Measurements from ENCODE around the gene RYR1.
"Not testable (repeated sequence)": the region's sequence is repeated elsewhere in the genome, so short reads cannot be mapped to it uniquely, and the experiment has no call there.

Gene RYR1

DNA sequence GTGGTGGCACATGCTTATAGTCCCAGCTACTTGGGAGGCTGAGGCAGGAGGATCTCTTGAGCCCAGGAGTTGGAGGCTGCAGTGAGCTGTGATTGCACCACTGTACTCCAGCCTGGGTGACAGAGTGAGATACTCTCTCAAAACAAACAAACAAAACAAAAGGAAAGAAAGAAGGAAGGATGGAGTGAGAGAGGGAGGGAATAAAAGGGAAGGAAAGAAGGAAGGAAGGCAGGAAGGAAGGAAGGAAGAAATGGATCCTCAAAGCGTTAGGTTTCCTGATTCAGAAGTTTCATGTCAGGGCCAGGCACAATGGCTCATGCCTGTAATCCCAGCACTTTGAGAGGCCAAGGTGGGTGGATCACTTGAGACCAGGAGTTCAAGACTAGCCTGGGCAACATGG is 84.5 kb downstream of the RYR1 start:
- not testable (repeated sequence) for DNase-seq

DNA sequence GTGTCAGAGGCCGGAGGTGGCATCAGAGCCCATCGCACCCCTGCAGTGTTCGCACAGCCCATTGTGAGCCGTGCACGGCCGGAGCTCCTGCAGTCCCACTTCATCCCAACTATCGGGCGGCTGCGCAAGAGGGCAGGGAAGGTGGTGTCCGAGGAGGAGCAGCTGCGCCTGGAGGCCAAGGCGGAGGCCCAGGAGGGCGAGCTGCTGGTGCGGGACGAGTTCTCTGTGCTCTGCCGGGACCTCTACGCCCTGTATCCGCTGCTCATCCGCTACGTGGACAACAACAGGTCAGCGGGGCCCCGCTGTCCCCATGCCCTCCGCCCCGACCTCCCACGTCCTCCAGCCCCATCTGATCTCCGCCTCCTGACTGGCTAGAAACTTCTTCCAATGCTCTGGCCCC is 85.7 kb downstream of the RYR1 start:
- DNase-seq, result no peak

DNA sequence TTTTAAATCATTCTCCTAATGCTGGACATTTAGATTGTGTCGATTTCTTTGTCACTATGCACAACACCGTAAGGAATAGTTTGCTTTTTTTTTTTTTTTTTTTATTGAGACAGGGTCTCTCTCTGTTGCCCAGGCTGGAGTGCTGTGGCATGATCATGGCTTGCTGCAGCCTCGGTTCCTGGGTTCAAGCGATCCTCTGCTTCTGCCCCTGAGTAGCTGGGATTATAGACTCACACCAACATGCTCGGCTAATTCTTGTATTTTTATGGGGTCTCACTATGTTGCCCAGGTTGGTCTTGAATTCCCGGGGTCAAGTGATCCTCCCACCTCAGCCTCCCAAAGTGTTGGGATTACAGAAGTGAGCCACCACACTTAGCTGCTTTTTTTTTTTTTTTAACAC is 86.5 kb downstream of the RYR1 start:
- no peak for DNase-seq

DNA sequence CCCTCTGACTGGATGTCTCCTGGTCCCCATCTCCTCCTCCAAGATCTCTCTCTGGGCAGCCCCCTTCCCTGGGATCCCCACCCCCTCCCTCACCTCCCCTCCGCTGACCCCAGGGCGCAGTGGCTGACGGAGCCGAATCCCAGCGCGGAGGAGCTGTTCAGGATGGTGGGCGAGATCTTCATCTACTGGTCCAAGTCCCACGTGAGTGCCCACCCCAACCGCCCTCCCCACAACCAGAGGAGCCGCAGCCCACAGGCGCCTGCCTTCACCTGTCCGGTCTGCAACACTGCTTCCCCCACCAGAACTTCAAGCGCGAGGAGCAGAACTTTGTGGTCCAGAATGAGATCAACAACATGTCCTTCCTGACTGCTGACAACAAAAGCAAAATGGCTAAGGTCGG is 89.4 kb downstream of the RYR1 start:
- DNase-seq, result no peak

DNA sequence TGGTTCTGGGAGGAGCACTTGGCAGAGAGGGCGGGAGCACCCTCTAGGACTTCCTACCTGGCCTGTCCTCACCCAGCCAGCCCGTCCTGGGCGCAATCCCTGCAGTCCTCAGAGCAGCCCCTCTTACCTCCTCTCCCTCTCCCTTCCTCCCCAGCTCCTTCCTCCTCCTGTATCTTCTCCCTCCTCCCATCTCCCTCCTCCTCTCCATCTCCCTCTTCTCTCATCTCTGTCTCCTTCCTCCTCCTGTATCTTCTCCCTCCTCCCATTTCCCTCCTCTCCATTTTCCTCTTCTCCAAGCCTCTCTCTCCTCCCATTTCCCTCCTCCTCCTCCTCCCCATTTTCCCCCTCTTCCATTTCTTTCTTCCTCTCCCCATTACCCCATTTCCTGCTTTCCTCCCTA is 89.8 kb downstream of the RYR1 start:
- DNase-seq, result no peak

DNA sequence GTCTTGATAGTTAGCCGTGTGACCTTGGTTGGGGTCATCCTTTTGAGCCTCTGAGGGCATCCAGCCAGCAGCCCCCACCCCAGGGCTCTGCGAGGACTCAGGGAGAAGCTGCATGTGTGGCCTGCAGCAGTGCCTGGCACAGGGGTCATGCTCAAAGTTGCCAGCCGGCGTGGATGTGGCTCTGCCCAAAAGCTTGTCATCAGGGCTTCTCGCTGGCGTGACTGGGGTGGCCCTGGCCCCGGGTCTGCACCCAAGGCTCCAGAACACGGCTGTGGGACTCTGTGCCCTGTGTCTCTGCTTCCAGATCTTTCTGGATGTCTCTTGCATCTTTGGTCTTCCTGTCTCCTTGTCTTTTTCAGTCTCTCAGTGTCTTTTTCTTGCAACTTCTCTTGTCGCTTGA is 90.9 kb downstream of the RYR1 start:
- no peak for DNase-seq

DNA sequence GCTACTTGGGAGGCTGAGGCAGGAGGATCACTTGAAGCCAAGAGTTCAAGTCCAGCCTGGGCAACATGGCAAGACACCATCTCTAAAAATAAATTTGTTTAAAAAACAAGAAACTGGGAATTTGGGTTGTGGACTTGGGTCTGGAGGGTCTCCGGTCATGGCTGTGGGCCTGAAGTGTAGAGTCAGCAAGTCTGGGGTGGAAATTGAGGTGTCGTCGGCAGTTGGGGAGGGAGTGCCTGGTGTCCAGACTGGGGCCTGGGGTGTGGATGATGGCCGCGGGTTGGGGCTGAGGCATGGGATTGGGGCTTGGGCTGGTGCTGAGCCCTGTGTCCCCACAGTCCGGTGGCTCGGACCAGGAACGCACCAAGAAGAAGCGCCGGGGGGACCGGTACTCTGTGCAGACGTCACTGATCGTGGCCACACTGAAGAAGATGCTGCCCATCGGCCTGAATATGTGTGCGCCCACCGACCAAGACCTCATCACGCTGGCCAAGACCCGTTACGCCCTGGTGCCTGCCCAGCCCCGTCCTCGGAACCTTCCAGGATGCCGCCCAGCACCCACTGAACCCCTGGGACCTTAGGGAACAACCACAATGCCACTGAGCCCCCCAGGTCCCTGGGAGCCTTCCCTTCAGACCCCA is 91.6 kb downstream of the RYR1 start:
- DNase-seq, result no peak

DNA sequence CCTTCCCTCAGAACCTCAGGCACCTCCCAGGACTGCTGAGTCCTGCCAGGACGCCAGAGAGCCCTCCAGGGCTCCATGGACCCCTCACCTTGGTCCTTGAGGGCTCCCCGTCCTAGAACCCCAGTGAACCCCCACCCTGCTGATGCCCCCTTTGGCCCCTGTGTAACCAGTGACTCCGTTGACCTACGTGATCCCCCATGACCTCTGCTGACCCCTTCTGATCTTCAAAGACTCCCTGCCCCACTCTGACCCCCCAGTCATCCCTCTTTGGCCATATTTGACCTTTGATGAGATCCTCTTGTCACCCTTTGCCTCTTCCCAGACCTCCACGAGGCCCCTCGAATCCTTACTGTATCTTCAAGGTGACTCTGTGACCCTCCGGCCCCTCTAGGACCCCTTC is 92.9 kb downstream of the RYR1 start:
- no peak for DNase-seq

DNA sequence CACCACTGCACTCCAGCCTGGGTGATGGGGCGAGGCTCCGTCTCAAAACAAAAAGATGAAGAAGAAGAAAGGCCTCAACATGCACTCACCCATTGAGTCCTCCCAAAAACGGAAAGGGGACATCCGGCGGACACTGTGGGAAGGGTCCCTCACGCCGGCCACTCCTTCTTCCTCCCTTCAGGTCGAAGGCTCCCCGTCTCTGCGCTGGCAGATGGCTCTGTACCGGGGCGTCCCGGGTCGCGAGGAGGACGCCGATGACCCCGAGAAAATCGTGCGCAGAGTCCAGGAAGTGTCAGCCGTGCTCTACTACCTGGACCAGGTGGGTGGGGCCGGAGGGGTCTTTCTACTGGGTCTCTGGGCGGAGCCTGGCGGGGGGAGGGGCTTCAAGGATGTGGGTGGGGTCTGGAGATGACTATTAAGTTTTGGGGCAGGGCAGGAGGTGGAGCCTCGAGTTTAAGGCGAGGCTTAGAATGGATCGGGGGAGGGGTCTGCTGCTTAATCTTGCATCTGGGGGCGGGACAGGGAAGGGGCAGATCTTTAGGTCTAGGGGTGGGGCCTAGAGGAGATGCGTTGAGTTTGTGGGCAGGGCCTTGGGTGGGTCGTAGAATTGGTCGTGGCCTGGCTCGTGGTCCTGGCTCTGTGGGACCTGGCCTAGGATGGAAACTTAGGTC is 94.1 kb downstream of the RYR1 start:
- DNase-seq, result no peak

DNA sequence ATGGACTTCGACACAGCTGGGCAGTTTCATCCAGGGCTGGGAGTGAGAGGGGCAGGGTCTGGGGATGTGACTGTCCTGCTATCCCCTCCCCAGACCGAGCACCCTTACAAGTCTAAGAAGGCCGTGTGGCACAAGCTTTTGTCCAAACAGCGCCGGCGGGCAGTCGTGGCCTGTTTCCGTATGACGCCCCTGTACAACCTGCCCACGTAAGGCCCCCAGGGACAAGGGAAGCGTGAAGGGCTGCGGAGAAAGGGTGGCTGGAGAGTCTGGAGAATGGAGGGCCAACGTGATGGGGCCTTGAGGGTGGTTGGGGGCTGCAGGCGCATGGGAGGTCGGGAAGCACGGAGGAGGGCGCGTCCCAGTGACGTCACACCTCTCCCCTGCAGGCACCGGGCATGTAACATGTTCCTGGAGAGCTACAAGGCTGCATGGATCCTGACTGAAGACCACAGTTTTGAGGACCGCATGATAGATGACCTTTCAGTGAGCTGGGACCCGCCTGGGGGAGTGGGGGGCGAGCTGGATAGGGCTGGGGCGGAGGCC is 94.8 kb downstream of the RYR1 start:
- DNase-seq, result no peak

DNA sequence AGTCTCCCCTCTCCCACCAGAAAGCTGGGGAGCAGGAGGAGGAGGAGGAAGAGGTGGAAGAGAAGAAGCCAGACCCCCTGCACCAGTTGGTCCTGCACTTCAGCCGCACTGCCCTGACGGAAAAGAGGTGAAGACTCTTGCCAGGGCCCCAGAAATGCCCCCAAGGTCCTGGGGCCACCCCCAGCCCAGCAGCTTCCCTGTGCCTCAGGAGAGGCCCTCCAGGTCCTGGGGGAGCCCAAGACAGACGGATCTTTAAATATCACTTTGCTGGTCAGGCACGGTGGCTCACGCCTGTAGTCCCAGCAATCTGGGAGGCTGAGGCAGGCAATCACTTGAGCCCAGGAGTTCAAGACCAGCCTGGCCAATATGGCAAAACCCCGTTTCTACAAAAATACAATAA is 95.4 kb downstream of the RYR1 start:
- DNase-seq, result no peak

DNA sequence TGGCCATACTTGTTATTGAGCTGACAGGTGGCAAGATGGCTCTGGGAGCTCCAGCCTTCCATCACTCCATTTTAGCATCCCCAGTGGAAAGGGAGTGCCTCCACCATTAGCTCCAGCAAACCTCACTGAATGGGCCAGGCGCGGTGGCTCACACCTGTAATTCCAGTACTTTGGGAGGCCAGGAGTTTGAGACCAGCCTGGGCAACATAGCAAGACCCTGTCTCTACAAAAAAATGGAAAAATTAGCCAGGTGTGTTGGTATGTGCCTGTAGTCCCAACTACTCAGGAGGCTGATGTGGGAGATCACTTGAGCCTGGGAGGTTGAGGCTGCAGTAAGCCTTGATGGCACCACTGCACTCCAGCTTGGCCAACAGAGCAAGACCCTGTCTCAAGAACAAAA is 98.0 kb downstream of the RYR1 start:
- no peak for DNase-seq

DNA sequence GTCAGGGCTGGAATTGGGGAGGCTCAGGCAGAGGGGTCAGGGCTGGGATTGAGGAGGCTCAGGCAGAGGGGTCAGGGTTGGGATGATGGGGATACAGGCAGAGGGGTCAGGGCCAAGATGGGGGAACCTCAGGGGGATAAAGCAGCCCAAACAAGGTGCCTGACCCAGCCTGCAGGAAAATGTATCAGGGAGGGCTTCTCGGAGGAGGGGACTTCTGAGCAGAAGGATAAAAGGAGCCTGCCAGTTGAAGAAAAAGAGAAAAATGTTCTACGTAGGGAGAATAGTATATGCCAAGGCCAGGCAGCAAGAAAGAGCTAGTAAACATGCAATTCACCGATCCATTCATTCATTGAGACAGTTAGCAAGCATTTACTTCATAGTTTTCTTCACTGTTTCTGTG is 99.4 kb downstream of the RYR1 start:
- DNase-seq, result no peak

DNA sequence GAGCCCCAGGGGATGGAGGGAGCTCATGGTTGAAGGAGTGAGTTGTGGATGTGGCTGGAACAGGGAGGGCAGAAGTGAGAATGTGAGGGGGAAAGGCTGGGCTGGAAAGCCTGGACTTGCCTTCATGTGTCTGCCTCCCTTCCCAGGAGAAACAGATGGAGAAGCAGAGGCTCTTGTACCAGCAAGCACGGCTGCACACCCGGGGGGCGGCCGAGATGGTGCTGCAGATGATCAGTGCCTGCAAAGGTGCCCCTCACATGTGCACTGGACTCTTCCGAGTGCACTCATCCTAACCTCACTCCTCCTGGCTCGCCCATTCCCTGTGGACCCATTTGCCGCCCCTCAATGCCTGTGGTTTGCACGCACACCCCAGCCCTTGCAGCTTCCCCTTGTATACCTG is 101.1 kb downstream of the RYR1 start:
- DNase-seq, result no peak

DNA sequence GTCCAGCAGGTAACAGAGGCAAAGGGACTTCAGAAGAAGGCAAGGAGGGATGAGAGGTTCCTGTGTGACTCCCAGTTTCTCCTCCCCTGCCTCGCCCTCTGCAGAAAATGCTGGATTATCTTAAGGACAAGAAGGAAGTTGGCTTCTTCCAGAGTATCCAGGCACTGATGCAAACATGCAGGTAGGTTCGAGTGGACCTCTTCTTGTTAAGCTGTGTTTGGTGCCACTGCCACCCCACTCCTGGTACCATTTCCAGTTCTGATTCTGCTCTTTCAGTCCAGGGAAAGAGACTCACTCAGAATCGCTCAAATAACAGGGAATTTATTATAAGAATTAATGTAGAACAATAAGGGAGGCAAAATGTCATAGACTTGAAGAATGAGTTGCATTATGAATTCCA is 101.7 kb downstream of the RYR1 start:
- DNase-seq, result no peak

DNA sequence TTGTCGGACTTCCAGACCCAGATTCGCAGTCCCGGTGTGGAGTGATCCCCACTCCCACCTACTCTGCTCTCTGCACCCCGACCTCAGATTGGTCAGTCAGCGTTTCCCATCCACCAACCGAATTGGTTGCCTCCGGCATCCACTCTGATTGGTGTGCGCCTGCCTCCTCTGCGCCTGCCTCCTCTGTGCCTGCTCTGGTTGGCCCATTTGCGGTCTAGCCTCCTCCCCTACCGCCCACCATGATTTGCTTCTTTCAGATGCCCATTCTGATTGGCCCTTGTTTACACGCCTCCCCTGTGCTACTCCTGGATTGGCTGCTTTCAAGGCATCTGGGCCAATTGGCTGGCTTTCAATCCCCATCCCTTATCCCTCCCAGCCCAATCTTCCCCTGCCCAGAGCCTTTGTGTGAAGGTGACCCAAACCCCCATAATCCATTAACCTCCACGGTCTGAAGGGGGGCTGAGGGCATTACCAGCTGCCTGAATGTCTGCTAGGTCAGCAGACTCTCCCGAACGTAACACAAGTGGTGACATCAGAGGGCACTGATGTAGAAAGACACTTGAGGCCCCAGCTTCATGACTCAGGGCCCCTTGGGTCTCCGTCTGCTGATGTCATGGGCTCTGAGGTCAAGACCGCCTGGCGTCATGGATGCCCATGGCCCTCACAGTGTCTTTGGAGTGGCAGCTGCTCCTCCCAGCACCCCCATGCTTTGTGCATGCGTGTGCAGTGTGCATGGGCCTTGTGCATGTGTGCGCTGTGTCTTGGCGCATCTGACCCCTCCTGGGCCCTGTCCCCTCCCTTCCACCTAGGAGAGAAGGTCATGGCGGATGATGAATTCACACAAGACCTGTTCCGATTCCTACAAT is 103.8 kb downstream of the RYR1 start:
- no peak for DNase-seq

DNA sequence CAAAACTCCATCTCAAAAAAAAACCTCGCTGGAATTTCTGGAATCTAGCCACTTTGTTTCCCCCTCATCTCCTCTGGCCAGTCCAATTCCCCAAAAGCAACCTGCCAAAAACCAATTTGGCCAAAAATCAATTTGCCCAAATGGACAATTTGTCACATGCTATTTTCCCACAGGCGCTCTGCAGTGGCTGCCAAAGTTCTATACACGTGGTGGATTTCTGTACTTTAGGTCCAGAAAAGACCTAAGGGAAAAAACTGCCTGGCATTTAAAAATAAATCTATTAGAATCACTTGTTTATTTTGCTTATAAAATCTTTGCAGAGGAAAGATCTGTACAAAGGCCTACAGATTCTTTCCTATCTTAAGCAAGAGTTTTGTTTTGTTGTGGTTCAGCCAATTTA is 104.9 kb downstream of the RYR1 start:
- DNase-seq, result no peak

DNA sequence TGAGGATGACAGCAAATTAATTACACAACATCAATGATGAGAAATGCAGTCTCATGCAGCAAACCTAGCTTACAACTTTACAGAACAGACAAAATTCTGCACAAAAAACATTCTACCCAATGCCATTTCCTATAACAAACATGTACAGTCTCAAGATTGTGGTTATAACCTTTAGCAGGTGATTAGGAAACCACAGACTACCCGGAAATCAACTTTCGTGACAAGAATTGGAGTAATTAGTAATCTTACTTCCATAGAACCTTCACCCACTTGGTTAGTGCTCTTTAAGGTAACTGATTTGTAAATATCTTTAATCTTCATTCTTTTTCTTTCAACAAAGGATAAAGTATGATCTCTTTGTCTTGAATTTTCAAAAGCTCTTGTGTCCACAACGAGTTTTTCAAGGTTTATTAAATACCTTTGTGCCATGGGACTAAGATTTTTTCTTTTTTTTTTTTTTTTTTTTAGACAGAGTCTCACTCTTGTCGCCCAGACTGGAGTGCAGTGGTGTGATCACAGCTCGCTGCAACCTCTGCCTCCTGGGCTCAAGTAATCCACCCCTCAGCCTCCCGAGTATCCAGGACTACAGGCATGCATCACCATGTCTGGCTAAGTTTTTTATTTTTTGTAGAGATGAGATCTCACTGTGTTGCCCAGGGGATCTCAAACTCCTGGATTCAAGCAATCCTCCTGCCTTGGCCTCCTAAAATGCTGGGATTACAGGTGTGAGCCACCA is 105.5 kb downstream of the RYR1 start:
- no peak for DNase-seq

DNA sequence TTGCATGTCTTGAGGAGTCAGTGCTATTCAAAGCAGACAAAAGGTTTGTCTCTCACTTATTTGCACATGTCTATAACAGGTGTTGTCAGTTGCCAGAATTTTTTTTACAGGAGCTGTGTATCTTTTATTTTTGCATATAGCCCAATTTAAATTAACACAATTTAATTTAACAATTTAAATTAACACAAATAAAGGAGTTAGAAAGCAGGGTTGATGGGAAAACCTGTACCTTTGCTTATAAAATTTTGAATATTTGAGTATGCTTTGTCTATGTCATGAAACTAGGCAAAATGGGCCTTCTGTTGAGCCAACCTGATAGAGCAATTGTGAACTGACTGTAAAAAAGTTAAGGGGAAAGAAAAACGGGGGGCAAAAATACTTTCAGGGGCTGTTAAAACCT is 106.3 kb downstream of the RYR1 start:
- no peak for DNase-seq

DNA sequence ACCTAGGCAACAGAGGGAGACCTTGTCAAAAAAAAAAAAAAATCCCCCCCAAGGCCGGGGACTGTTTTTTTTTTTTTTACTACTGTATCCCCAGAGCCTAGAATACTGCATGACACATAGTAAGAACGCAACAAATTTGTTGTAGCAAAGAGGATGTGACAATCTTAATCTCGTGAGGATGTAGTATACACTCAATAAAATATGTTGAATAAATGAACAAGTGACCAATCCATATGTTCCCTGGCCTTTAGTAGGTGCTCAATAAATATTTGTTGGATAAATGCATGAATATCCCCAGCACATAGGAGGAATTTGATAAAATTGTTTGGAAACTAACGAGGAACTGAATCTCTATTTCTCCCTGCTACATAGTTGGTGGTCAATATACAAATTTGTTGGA is 108.5 kb downstream of the RYR1 start:
- no peak for DNase-seq

DNA sequence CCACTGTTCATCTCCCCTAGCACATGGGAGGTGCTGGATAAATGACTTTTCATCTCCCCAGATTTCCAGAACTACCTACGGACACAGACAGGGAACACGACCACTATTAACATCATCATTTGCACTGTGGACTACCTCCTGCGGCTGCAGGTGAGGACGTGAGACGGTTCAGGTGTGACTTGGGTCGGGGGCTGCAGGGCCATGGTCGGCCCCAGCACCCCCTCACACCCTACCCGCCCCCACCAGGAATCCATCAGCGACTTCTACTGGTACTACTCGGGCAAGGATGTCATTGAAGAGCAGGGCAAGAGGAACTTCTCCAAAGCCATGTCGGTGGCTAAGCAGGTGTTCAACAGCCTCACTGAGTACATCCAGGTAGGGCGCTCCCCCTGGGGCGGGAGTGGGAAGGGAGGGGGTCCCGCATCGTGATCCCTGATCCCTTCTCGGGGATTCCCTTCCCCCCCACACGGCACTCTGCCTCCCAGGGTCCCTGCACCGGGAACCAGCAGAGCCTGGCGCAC is 109.9 kb downstream of the RYR1 start:
- no peak for DNase-seq

DNA sequence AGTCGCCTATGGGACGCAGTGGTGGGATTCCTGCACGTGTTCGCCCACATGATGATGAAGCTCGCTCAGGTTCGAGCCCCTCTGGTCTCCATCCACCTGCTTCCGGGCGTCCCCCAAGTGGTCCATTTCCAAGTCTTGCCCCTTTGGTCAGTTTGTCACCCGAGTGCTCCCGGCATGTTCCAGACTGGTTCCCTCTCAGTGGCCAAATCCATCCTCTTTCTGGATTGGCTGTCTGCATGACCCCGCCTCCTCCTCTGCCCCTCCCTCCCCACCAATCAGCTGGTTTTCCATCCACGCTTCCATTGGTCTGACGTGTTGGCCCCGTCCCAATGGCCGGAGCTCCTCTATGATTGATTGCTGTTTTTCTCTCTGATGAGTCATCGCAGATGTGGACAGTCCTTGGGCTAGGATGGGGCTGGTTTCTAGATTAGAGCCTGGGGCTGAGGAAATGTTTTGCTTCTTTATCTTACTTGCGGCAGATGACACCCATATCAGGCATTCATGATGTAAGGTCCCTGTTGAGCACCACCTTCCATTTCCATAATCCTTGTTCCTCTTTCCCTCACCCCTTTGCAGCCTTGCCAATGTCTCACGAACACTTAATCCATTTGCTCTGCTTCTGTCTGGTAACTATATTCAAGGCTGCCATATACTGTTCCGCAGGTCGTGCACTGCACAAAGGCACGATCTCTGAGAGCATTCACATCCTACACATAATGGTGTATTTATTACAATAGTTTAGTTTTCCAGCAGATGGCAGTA is 110.5 kb downstream of the RYR1 start:
- peak; percentile 70 for DNase-seq
